Testis (tissue), 3 donors: ENCODE results near the gene UBA1. TPM values are rescaled to one million over a fixed set of nuclear protein-coding genes. Genes with fewer than 3 reads are reported as not detected.

Experiments used
- DNase-seq: peaks from one replicate; pipeline ENCODE4 v3.0.0-alpha.2; 2019
- H3K27ac ChIP-seq, 2 donors: fragments of 200-600 bp; sonication (generic); one replicate each; pipeline ENCODE4 v1.5.1; 2019
- H3K27me3 ChIP-seq: fragments of 200-600 bp; sonication (generic); one replicate; pipeline ENCODE4 v1.5.1; 2019
- H3K36me3 ChIP-seq: fragments of 200-600 bp; sonication (generic); one replicate; pipeline ENCODE4 v1.5.1; 2017; ENCODE audit warnings: low read depth; ENCODE audit errors: missing control alignments
- H3K4me1 ChIP-seq: fragments of 200-600 bp; sonication (generic); one replicate; pipeline ENCODE4 v1.5.1; 2019
- H3K4me3 ChIP-seq, 2 donors: fragments of 200-600 bp; sonication (generic); one replicate each; pipeline ENCODE4 v1.5.1; 2017 to 2019
- H3K9me3 ChIP-seq: fragments of 200-600 bp; sonication (generic); one replicate; pipeline ENCODE4 v1.5.1; 2017
- CTCF ChIP-seq, 3 experiments: fragments of 450-650 bp in 2 of 3; fragments of 200-600 bp in 1 of 3; sonication (generic) in 1 of 3; IDR thresholded peaks; one replicate each; pipeline ENCODE4 v1.5.1; 2016 to 2019; ENCODE audit warnings: antibody characterized with exemption in 3 of 3, mild to moderate bottlenecking in 2 of 3, moderate library complexity in 1 of 3
- POLR2A ChIP-seq: fragments of 450-650 bp; IDR thresholded peaks from one replicate; pipeline ENCODE4 v1.6.1; 2017; ENCODE audit warnings: antibody characterized with exemption, mild to moderate bottlenecking, moderate library complexity
- WGBS, 2 donors: methylation state at CpG; one replicate each; pipeline ENCODE4 v1.1.5; 2018; 5-methylcytosine and 5-hydroxymethylcytosine counted together
- intact Hi-C: fragments of 100-400 bp; cut with DNase I; formaldehyde crosslinking; loops from one replicate; pipeline ENCODE4 v1.15.1; 2023; ENCODE audit warnings: low total_unique reads
- polyA plus RNA-seq: library from polyadenylated mRNA; stranded (reverse); fragments of 350-450 nt; fragmentation: Illumina TruSeq; extraction: RNeasy Lipid Tissue Mini Kit (QIAGEN cat#74804); gene quantifications from one replicate; pipeline ENCODE4 v1.2.3, GENCODE V29; 2014; ENCODE audit warnings: low read depth, low replicate concordance; ENCODE audit not compliant: insufficient read depth
- total RNA-seq, 2 donors: library from RNA; depleted of rRNA; stranded (reverse); fragments of >200 nt; gene quantifications; one replicate each; pipeline ENCODE4 v1.2.3, GENCODE V29; 2016

The UBA1 gene
- total and polyA plus RNA-seq, 3 donors from 2014 or later = 207 to 338 (median 243) TPM

- intact Hi-C loops = no loop called here
- peaks cover 6% of the 10 kb centered on the region for H3K4me1 ChIP-seq
- peak overlapping the region; percentile 69 to 77 for H3K4me3 ChIP-seq
- peak overlapping the region; percentile 91 to 95 for H3K27ac ChIP-seq
- H3K36me3 ChIP-seq = no peaks in the 10 kb centered on the region
- DNase-seq = peak; percentile 97
- H3K27me3 ChIP-seq = no peaks in the 10 kb centered on the region
- no peaks in the 10 kb centered on the region for H3K9me3 ChIP-seq
- TF ChIP-seq CTCF (IDR thresholded peaks at IDR 0.05) (no peak), POLR2A (no peak)
- WGBS, 2 donors = 0% methylated on average over 13 to 30 of the region's 31 CpGs
Measured at GRCh38 chrX:47217852-47218279, 24.2 kb downstream of the UBA1 start.

DNA sequence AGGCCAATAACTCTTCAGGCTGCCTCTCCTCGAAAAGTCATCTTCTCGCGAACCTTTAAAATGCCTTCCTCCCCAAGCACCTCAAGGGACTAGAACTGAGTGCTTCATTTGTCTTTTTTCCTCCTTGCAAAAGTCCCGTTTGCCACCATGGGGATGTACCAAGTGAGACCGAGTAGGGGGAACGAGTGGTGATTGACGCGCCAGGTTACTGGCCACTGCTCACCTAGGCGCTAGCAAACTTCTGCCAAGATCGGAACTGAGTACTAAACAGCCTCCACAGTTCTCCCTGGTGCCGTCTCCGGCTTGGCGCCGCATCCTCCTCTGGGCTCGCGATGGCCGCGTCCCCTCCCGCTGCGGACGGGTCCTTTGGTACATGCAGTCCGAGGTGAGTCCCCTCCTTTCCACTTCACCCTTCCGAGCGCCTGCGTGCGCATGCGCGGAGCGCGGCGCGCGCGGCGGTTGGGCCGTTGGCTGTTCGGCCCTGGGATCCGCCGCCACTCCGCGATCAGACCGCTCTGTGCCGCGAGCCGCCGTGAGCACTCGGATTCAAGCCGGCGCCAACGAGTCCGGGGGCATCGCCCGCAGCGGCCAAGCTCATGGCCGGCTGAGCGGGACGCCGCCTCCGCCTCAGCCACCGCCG lies 24.8 kb downstream of the UBA1 start, which contains the start of gene CDK16:
Gene CDK16, plus strand, starts transcription at position 402 of the 640 bp plus-strand sequence. CDS start 4,877 bp downstream, outside the sequence.
- intact Hi-C loops = no loop called here
- 6% methylated on average over 21 of the region's 61 CpGs; no CpG with 5 or more reads in 1 of the 2 donors for WGBS, 2 donors
- no peak for TF ChIP-seq POLR2A
- peak in 1 of 3 experiments; percentile 4 for TF ChIP-seq CTCF (IDR thresholded peaks at IDR 0.05)

GRCh38 chrX:47218920-47219815 lies 25.5 kb downstream of the UBA1 start:
- DNase-seq = peak; percentile 26
- TF ChIP-seq CTCF (IDR thresholded peaks at IDR 0.05) (no peak), POLR2A (no peak)
- 0 to 1% methylated on average over 12 to 21 of the region's 60 CpGs for WGBS, 2 donors
- no peaks in the 10 kb centered on the region for H3K9me3 ChIP-seq
- H3K36me3 ChIP-seq = no peaks in the 10 kb centered on the region
- H3K4me1 ChIP-seq = peaks cover 6% of the 10 kb centered on the region
- H3K27ac ChIP-seq = peak overlapping the region; percentile 91 to 95
- no peaks in the 10 kb centered on the region for H3K27me3 ChIP-seq
- peak overlapping the region; percentile 69 to 77 for H3K4me3 ChIP-seq
- intact Hi-C loops = no loop called here

More for the DNA sequence above, 24.8 kb downstream of the UBA1 start, which contains the start of gene CDK16:
- DNase-seq = peak; percentile 60
- H3K4me3 ChIP-seq = peak within 1 kb of the TSS; percentile 69 to 77
- H3K4me1 ChIP-seq = peaks cover 6% of the 10 kb centered on the region
- no peaks in the 10 kb centered on the region for H3K36me3 ChIP-seq
- no peaks in the 10 kb centered on the region for H3K9me3 ChIP-seq
- H3K27ac ChIP-seq = peak within 1 kb of the TSS; percentile 91 to 95
- no peaks in the 10 kb centered on the region for H3K27me3 ChIP-seq

DNA sequence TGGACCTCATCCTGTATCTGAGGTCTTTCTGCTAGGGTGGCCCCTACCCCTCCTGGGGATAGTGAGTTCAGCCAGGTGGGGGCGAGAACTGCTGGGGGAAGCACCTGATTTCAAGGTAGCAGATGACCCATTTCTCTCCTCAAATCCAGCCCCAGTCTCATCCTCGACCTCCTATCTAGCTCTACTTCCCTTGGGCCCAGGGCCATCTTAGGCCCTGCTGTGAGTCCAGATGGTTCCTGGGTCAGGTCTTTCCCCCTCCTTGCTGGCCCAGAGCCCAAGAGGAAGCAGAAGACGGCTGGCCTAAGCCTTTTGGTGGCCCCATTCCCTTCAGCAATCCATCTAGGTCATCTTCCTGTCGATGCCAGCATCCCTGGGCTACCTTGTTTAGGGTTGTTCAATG lies 28.1 kb downstream of the UBA1 start:
- Histone ChIP-seq H3K9me3 (no peaks in the 10 kb centered on the region), H3K27ac (no peak overlapping the region), H3K36me3 (no peaks in the 10 kb centered on the region), H3K4me1 (peaks cover 5% of the 10 kb centered on the region), H3K4me3 (no peak overlapping the region), H3K27me3 (no peaks in the 10 kb centered on the region)
- intact Hi-C loops = no loop called here
- 53 to 57% methylated on average over 1 to 4 of the region's 4 CpGs for WGBS, 2 donors
- no peak for DNase-seq
- TF ChIP-seq CTCF (IDR thresholded peaks at IDR 0.05) = no peak
- TF ChIP-seq POLR2A = no peak
